Renal cortical epithelial cell (primary cell): ENCODE data around the gene GABARAP. TPM values are rescaled to one million over a fixed set of nuclear protein-coding genes. Genes with fewer than 3 reads are reported as not detected.

Experiments used
- DNase-seq: peaks from one replicate; pipeline ENCODE4 v3.0.0-alpha.2; 2011; ENCODE audit warnings: low read depth
- total RNA-seq: library from RNA; depleted of rRNA; stranded (reverse); fragments of >200 nt; gene quantifications from 2 replicates; pipeline ENCODE4 v1.2.3, GENCODE V29; 2014

GABARAP gene
- total RNA-seq, 1 donor from 2014 or later: 148 TPM

DNA sequence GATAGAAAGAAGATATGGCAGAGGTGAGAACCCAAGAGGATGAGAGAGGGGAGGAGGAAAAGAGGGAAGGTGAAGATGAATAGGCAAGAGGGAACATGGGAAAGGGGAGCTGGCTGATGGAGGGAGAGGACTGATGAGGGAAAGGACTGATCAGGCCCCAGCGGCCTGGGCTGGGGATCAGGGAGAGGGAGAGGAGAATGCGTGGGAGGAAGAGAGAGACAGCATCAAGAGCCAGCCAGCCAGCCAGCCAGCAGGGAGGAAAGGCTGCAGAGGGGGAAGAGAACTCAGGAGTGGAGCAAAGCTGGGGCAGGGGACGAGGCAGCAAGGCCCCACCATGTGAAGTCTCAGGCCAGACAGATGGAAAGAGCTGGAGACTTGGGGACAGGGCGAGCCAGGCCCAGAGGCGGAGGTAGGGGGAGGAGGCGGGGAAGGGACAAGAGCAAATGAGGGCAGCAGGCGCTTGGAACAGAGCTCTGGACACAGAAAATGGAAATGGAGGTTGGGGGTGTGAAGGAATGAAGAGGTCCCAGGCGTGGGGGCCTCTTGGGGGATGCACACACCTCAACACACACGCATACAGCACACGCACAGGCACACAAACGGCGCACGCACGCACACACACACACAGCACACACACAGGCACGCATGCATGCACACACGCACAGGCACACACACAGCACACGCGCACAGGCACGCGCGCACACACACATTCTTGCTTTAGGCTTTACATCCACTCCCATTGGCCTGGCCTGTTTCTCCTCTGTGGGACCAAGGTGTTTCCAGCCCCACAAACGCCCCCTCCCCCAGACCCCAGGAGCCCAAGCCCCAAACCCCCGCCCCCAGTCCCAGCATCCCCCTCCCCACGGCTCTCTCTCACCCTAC lies 34.9 kb downstream of the GABARAP start:
- no peak for DNase-seq

DNA sequence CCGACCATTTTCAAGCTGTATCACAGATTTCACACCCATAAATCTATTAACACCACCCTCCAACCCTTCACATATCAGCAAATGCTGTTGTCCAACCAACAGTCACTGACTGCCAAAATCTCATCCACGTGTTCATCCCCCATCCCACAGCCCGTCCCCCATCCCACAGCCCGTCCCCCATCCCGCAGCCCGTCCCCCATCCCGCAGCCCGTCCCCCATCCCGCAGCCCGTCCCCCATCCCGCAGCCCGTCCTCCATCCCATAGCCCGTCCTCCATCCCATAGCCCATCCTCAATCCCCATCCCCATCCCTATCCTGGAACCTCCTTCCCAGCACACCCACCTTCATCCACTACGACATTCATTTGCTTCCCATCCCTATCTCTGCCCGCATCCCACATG lies 36.7 kb downstream of the GABARAP start:
- DNase-seq: no peak

DNA sequence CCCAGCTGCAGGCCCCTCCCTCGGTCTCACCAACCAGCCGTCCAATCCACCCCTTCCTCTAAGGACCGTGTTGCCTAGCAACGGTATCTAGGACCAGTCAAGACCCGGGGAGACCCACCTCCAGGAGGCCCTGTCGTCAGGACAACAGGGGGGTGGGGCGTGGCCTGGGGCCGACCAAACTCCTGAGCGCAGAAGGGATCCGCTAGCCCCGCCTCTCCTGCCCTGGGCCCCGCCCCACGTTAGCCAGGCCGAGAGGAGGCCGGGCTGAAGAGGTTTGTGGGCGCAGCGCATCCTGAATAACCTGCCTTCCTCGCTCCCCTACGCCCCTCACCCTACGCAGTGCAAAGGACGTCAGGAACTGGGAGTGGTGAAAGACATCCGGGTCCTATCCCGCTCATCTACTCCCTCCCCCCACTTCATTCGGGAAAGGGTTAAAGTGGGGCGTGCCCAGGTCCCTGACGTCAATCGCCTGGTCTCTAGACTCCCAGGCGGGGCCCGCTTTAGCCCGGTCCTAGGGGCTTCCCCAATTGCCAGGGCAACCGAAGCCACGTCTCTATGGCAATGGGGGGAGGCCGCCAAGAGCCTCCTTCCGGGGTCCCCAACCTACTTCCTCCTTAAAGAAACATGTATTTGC lies 37.3 kb downstream of the GABARAP start:
- peak; percentile 33 for DNase-seq

DNA sequence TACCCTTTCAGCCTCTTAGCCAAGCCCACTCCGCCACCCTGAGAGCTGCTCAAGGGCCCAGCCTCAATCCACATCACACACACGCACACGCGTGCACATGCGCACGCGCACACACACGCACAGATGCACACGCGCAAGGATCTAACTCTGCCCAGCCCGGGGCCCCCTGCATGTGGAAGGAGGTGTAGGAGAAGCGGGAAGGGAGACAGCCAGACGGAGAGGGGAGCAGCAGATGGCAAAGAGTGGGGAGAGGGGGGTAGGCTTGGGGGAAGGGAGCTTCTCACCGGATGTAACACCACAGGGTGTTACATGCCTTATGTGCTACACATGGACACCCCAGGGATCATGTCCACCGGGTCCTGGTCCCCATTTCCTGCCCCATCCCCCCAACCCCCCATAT lies 37.9 kb downstream of the GABARAP start:
- DNase-seq: no peak

DNA sequence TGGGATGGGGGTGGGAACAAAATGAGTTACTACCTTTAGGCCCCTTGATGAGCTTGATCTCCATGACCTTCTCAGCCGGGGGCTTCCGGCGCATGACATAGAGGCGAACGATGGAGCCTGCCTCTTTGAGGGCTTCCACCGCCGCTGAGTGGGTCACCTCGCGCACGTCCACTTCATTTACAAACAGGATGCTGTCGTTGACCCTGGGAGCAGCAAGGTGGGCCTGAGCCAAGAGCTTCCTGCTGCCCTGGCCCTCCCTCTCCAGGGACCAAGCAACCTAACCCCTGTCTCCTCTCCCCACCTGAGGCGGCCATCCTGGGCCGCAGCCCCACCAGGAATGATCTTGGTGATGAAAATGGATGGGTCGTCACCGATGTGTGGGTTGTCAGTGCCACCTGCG lies 38.9 kb downstream of the GABARAP start:
- no peak for DNase-seq

DNA sequence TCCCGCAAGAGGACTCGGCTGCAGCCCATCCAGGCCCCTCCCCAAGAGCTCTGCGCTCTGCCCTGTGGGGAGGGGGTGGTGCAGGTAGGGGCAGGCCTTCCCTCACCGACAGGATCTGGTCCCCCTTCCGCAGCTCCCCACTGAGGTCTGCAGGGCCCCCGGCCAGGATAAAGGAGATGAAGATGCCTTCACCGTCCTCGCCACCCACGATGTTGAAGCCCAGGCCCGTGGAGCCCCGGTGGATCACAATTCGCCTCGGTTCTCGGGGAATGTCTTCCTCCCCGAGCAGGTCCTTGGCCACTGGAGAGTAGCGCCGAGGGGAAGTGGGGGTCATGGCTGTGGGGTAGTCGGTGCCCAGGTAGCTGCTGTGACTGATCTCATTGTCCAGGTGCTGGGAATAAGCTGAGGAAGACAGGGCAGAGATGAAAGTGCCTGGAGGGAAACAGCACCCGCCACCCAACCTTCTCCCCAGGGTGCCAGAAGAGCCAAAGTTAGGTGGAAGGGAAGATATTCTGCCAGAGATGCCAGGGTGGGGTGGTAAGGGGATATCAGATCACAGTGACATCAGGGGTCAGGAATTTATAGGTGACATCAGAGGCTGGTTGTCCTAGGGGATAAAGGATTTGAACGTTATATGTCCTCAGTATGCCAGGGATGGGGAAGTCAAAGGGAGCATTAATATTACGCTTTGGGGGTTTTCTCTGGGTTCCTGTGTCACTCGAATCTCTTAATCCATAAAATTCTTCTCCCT lies 45.4 kb downstream of the GABARAP start:
- no peak for DNase-seq

DNA sequence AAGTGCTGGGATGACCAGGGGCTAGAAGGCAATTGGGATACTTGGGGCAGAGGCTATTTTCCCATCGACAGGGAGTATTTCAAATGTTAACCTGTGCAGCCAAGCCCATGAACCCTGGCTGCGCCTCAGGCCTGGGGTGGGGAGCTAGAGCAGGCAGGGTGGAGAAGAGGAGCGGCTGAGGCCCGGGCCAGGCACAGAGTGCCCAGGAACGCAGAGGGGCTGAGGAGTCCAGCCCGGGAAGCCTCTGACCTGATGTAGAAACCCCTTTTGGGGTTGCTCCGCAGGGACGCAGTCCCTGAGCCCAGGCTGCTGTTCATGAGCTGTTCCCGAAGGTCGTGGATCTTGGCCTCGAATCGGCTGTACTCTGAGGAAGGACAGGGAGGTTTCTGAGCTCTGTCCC lies 46.3 kb downstream of the GABARAP start:
- DNase-seq: no peak

DNA sequence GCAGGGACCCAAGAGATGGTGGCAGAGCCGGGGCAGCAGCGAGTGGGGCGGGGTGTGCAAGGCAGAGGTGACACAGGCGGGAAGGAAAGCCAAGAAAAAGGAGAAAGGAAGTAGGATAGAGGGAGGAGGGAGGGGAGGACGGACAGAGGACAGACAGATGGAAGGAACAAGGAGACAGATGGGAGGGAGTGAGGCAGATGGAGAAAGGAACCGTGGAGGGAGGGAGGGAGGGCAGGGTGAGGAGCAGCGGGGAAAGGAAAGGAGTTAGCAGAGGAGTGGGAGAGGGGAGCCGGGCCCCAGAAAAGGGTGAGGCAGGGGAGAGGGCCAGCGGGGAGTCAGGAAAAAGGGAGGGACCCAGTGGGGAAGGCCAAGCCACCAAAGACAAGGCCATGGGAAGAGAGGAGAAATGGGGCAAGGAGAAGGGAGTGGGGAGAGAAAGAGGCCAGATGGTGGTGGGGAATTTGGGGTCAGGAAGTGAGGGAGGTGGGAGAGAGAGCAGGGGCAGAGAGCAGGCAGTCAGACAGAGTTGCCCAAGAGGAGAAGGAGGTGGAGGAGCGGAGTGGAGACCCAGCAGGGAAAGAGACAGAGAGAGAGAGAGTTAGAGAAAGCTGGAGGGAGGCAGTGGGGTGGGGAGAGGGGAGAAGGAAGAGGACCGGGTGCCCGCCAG lies 49.8 kb downstream of the GABARAP start:
- no peak for DNase-seq

DNA sequence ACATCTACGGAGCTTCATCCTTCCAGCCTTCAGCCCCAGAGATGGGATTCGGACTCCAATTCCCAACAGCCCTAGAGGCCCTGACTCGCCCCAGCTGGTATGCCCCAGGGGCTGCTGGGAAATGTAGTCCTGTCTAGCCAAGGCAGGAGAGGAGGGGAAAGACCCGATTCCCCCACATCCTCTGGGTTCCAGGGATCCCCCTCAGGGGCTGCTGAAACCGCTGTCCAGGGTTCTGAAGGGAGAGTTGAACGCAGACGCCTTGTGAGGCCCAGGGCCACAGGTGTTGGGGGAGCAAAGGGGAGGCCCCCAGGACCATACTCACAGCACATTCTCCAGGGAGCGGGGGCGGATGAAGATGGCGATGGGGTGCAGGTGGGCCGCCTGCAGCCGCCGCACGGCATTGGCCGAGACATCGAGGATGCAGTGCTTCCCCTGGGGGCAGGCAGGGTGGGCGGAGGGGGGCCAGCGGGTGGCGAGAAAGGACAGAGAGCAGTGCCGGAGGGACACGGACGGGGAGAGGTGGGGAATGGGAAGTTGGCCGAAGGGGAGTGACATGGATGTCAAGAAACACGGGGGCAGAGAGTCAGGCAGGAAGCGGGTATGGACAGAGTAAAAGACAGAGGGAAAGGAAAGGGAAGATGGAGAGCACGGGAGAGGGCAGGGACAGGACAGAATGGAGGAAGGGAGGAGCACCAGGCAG lies 50.5 kb downstream of the GABARAP start:
- DNase-seq: no peak

DNA sequence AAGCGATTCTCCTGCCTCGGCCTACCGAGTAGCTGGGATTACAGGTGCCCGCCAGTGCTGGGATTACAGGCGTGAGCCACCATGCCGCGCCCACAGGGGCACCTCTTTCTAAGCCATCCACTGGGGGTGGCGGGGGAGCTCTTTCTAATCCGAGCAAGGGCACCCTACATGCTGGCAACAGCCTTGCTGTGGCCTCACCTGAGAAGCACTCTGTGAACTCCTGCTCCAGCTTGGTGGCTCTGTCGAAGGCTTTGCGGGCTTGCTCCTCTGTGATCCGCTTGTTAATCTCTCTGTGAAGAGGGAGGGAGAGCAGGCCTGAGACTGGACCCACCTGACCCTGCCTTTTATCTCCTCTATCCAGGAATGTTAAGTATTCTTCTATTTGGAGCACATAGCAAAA lies 51.2 kb downstream of the GABARAP start:
- DNase-seq: no peak

DNA sequence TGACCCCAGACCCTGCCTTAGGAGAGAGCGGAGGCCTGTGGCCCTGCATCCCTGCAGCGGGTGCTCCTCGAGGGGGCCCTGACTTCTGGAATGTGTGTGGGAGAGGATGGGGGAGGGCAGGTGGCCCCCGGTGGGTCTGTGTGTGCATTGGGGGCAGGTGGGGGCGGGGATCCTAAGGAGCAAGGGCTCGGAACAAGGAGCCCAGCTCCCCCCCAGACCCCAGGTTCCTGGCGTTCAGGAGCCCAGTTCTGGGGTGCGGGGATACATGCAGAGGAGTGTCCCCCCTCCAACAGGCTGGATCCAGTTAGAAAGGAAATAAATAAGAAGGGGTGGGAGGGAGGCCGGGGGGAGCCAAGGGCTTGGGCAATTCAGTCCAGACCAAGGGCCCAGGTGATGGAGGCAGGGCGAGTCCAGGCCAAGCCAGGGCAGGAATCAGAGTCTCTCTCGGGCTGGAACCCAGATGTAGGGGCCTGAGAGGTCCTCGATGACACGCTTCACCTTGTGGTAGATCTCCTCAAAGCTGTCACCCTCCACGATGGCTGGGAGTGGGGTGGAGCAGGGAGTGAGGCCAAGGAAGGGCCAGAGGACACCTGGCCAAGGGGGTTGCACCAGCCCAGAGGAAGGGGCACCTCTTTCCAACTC lies 51.9 kb downstream of the GABARAP start:
- no peak for DNase-seq

Other genes starting within 250 kb of the GABARAP start
- not detected in 2 replicates for gene ALOX12, start 246.4 kb downstream of the GABARAP start, total RNA-seq
- 31.4 and 40.3 TPM in 2 replicates for gene RNASEK, start 229.8 kb downstream of the GABARAP start, total RNA-seq
- under 0.01 and 0.05 TPM in 2 replicates for gene BCL6B, start 219.4 kb downstream of the GABARAP start, total RNA-seq
- gene SLC16A13, start 206.4 kb downstream of the GABARAP start, total RNA-seq: 0.99 and 1.0 TPM in 2 replicates
- not detected in 2 replicates for gene SLC16A11, start 198.4 kb downstream of the GABARAP start, total RNA-seq
- gene CLEC10A, start 162.2 kb downstream of the GABARAP start, total RNA-seq: not detected in 2 replicates
- not detected in 2 replicates for gene ASGR2, start 127.6 kb downstream of the GABARAP start, total RNA-seq
- gene ASGR1, start 63.1 kb downstream of the GABARAP start, total RNA-seq: 0.60 and 0.87 TPM in 2 replicates
- gene DLG4, start 22.6 kb downstream of the GABARAP start, total RNA-seq: 2.1 and 22.2 TPM in 2 replicates
- gene ACADVL, start 22.5 kb downstream of the GABARAP start, total RNA-seq: 307 and 382 TPM in 2 replicates
- 26.4 and 47.5 TPM in 2 replicates for gene DVL2, start 7.9 kb downstream of the GABARAP start, total RNA-seq
- 41.2 and 50.7 TPM in 2 replicates for gene PHF23, start 3.0 kb downstream of the GABARAP start, total RNA-seq
- gene CTDNEP1, start 9.3 kb upstream of the GABARAP start, total RNA-seq: 19.4 and 53.9 TPM in 2 replicates
- 22.1 and 24.8 TPM in 2 replicates for gene ELP5, start 9.8 kb upstream of the GABARAP start, total RNA-seq
- 25.1 and 306 TPM in 2 replicates for gene CLDN7, start 20.0 kb upstream of the GABARAP start, total RNA-seq
- 0.30 and 0.35 TPM in 2 replicates for gene SLC2A4, start 39.3 kb upstream of the GABARAP start, total RNA-seq
- 0.45 TPM in 1 of 2 replicates, not detected in the other for gene YBX2, start 52.2 kb upstream of the GABARAP start, total RNA-seq
- gene EIF5A, start 65.2 kb upstream of the GABARAP start, total RNA-seq: 352 and 682 TPM in 2 replicates
- 39.1 and 49.4 TPM in 2 replicates for gene GPS2, start 72.9 kb upstream of the GABARAP start, total RNA-seq
- gene NEURL4, start 86.9 kb upstream of the GABARAP start, total RNA-seq: 21.4 and 27.8 TPM in 2 replicates
- 0.20 and 65.5 TPM in 2 replicates for gene ACAP1, start 94.1 kb upstream of the GABARAP start, total RNA-seq
- 10.4 and 13.7 TPM in 2 replicates for gene KCTD11, start 109.7 kb upstream of the GABARAP start, total RNA-seq
- not detected in 2 replicates for gene TMEM95, start 112.7 kb upstream of the GABARAP start, total RNA-seq
- gene TNK1, start 138.6 kb upstream of the GABARAP start, total RNA-seq: 3.6 and 8.0 TPM in 2 replicates
- 20.0 and 71.0 TPM in 2 replicates for gene PLSCR3, start 152.1 kb upstream of the GABARAP start, total RNA-seq
- gene TMEM256, start 161.6 kb upstream of the GABARAP start, total RNA-seq: 35.9 and 143 TPM in 2 replicates
- 2.6 and 17.1 TPM in 2 replicates for gene NLGN2, start 165.4 kb upstream of the GABARAP start, total RNA-seq
- gene SPEM1, start 177.9 kb upstream of the GABARAP start, total RNA-seq: not detected in 2 replicates
- not detected in 2 replicates for gene SPEM2, start 183.2 kb upstream of the GABARAP start, total RNA-seq
- gene SPEM3, start 186.4 kb upstream of the GABARAP start, total RNA-seq: not detected in 2 replicates
- gene TMEM102, start 193.0 kb upstream of the GABARAP start, total RNA-seq: 16.9 and 33.0 TPM in 2 replicates
- gene FGF11, start 197.1 kb upstream of the GABARAP start, total RNA-seq: 3.3 and 10.7 TPM in 2 replicates
- 15.3 and 26.0 TPM in 2 replicates for gene CHRNB1, start 202.6 kb upstream of the GABARAP start, total RNA-seq
- 14.8 and 39.2 TPM in 2 replicates for gene ZBTB4, start 237.2 kb upstream of the GABARAP start, total RNA-seq
- not detected in 2 replicates for gene SLC35G6, start 239.0 kb upstream of the GABARAP start, total RNA-seq
- 57.3 and 169 TPM in 2 replicates for gene POLR2A, start 241.9 kb upstream of the GABARAP start, total RNA-seq